HepG2 (cell line): ENCODE results near the gene ITGA6. TPM values are rescaled to one million over a fixed set of nuclear protein-coding genes. Genes with fewer than 3 reads are reported as not detected.
A peak's percentile ranks its signal among the peaks of the same experiment; 100 is the strongest.

Experiments used
- AGO2 ChIP-seq: fragments of 200-400 bp; formaldehyde crosslinking; optimal IDR thresholded peaks from 2 replicates; pipeline ENCODE3; 2017; ENCODE audit warnings: mild to moderate bottlenecking, low read depth, low read length, moderate library complexity
- CSRNP1 ChIP-seq: sonication (generic); formaldehyde crosslinking; IDR thresholded peaks from 2 replicates; pipeline ENCODE4 v1.8.1; 2023; ENCODE audit warnings: mild to moderate bottlenecking, missing genetic modification reagents
- E2F1 ChIP-seq: sonication (generic); formaldehyde crosslinking; IDR thresholded peaks from 2 replicates; pipeline ENCODE4 v1.5.0; 2020; ENCODE audit warnings: missing genetic modification reagents
- HDAC1 ChIP-seq: sonication (generic); formaldehyde crosslinking; IDR thresholded peaks from 2 replicates; pipeline ENCODE4 v1.5.1; 2020; ENCODE audit warnings: mild to moderate bottlenecking, missing genetic modification reagents
- HOXA5 ChIP-seq: sonication (generic); formaldehyde crosslinking; IDR thresholded peaks from 2 replicates; pipeline ENCODE4 v1.4.0; 2020; ENCODE audit warnings: missing genetic modification reagents
- TBX3 ChIP-seq: fragments of 450-650 bp; IDR thresholded peaks from 2 replicates; pipeline ENCODE4 v1.6.1; 2017; ENCODE audit warnings: antibody characterized with exemption, mild to moderate bottlenecking, inconsistent platforms, borderline replicate concordance
- TCF7 ChIP-seq: sonication (generic); IDR thresholded peaks from 2 replicates; pipeline ENCODE4 v1.6.1; 2016; ENCODE audit warnings: antibody characterized with exemption, low read depth
- TP53 ChIP-seq: sonication (generic); formaldehyde crosslinking; conservative IDR thresholded peaks from 2 replicates; pipeline ENCODE4 v1.4.0; 2020; ENCODE audit warnings: missing genetic modification reagents
- ZFP37 ChIP-seq: sonication (generic); formaldehyde crosslinking; IDR thresholded peaks from 2 replicates; pipeline ENCODE4 v1.4.0; 2020; ENCODE audit warnings: missing genetic modification reagents, borderline replicate concordance
- ZNF12 ChIP-seq: sonication (generic); formaldehyde crosslinking; IDR thresholded peaks from 2 replicates; pipeline ENCODE4 v1.5.0; 2020; ENCODE audit warnings: missing genetic modification reagents
- ZNF142 ChIP-seq: sonication (generic); formaldehyde crosslinking; IDR thresholded peaks from 2 replicates; pipeline ENCODE4 v1.4.0; 2020; ENCODE audit warnings: missing genetic modification reagents
- ZNF556 ChIP-seq: sonication (generic); formaldehyde crosslinking; IDR thresholded peaks from 2 replicates; pipeline ENCODE4 v1.4.0; 2020; ENCODE audit warnings: mild to moderate bottlenecking, missing genetic modification reagents, borderline replicate concordance
- ZNF619 ChIP-seq: sonication (generic); formaldehyde crosslinking; IDR thresholded peaks from 2 replicates; pipeline ENCODE4 v1.4.0; 2020; ENCODE audit warnings: mild to moderate bottlenecking, missing genetic modification reagents
- ZNF883 ChIP-seq: sonication (generic); formaldehyde crosslinking; IDR thresholded peaks from 2 replicates; pipeline ENCODE4 v1.5.1; 2020; ENCODE audit warnings: mild to moderate bottlenecking, missing genetic modification reagents; ENCODE audit errors: not compliant biosample characterization
- polyA plus RNA-seq, 8 experiments: library from polyadenylated mRNA; depleted of rRNA in 3 of 8; stranded (reverse) in 7 of 8; unstranded in 1 of 8; fragments of >200 nt; fragmentation: Illumina TruSeq in 4 of 8; extraction: Trizol in 4 of 8; gene quantifications; 2 replicates each; pipeline versions ENCODE4 v1.2.1 to v1.2.3, GENCODE V29; 2011 to 2016; ENCODE audit warnings: low read depth in 4 of 8, missing spikeins in 1 of 8, mixed read lengths in 1 of 8; ENCODE audit not compliant: insufficient read depth in 1 of 8
- total RNA-seq, 5 experiments: library from RNA; depleted of rRNA; stranded (reverse); fragments of >200 nt; fragmentation: Illumina TruSeq; extraction: Trizol; gene quantifications; 2 replicates each; pipeline ENCODE4 v1.2.3, GENCODE V29; 2016; ENCODE audit warnings: low read depth in 1 of 5
- TF ChIP-seq, protein P1 (sequence below): sonication (generic); formaldehyde crosslinking; IDR thresholded peaks from 2 replicates; pipeline ENCODE4 v1.8.1; 2022; ENCODE audit warnings: mild to moderate bottlenecking, missing genetic modification reagents
- TF ChIP-seq, protein P2 (sequence below): sonication (generic); formaldehyde crosslinking; IDR thresholded peaks from 2 replicates; pipeline ENCODE4 v1.5.0; 2020; ENCODE audit warnings: missing genetic modification reagents, mild to moderate bottlenecking, borderline replicate concordance

Gene ITGA6
- total and polyA plus RNA-seq, 2 of the 13 experiments (the other 11 are each of a cell fraction or from before 2014, with no cell fraction given) = 24.0 to 92.5 TPM

- peak; percentile 18 for TF ChIP-seq AGO2
- no peak for TF ChIP-seq ZFP37 (CRISPR knock-in tag)
- TF ChIP-seq, protein P1, sequence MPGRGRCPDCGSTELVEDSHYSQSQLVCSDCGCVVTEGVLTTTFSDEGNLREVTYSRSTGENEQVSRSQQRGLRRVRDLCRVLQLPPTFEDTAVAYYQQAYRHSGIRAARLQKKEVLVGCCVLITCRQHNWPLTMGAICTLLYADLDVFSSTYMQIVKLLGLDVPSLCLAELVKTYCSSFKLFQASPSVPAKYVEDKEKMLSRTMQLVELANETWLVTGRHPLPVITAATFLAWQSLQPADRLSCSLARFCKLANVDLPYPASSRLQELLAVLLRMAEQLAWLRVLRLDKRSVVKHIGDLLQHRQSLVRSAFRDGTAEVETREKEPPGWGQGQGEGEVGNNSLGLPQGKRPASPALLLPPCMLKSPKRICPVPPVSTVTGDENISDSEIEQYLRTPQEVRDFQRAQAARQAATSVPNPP (CRISPR knock-in tag) = no peak; the same call in 1 of the 2 replicates
- peak; percentile 15 for TF ChIP-seq E2F1 (CRISPR knock-in tag)
- TF ChIP-seq ZNF12 (CRISPR knock-in tag) = peak; percentile 6; the same call in 1 of the 2 replicates
- peak; percentile 50; the same call in 1 of the 2 replicates for TF ChIP-seq CSRNP1 (CRISPR knock-in tag)
- TF ChIP-seq HOXA5 (CRISPR knock-in tag) = peak; percentile 29; the same call in 1 of the 2 replicates
- no peak for TF ChIP-seq TP53 (CRISPR knock-in tag)
- TF ChIP-seq ZNF883 = peak; percentile 45
- TF ChIP-seq TBX3 = no peak
- TF ChIP-seq ZNF142 (CRISPR knock-in tag) = no peak
- TF ChIP-seq ZNF556 = no peak
- peak; percentile 40; the same call in 1 of the 2 replicates for TF ChIP-seq HDAC1 (CRISPR knock-in tag)
- no peak for TF ChIP-seq TCF7
- TF ChIP-seq, protein P2, sequence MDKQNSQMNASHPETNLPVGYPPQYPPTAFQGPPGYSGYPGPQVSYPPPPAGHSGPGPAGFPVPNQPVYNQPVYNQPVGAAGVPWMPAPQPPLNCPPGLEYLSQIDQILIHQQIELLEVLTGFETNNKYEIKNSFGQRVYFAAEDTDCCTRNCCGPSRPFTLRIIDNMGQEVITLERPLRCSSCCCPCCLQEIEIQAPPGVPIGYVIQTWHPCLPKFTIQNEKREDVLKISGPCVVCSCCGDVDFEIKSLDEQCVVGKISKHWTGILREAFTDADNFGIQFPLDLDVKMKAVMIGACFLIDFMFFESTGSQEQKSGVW (CRISPR knock-in tag) = no peak
- no peak for TF ChIP-seq ZNF619 (CRISPR knock-in tag)
These were observed 825 bp downstream of the ITGA6 start (continued) for GRCh38 chr2:172427990-172428831.
